GM21390 (cell line): ENCODE data around the gene OR6C76.
"Not testable (repeated sequence)": the region's sequence is repeated elsewhere in the genome, so short reads cannot be mapped to it uniquely, and the experiment has no call there.

Experiments
- ATAC-seq: cut with Tn5 transposase; IDR thresholded peaks from one replicate; pipeline ENCODE4 v1.9.1; 2021; ENCODE audit not compliant: unreplicated experiment

The OR6C76 gene

DNA sequence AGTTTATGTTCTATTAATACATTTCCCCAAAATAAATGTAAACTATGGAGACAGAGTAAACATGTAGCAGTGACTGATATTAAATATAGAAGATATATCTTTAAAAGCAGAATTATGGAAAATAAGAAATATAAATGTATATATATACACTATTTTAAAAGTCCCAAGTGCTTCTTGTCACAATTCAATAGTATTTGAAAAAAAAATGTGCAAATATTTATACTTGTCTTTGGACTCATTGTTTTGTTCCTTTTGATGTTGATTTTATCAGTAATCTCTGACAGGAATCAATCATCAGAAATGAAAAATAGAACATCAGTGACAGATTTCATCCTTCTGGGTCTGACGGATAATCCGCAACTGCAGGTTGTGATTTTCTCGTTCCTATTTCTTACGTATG is at the start of gene OR6C76:
Gene OR6C76, plus strand, starts transcription at position 301 of the 400 bp plus-strand sequence. Its CDS starts 0 bp downstream, at position 301.
- ATAC-seq, result no peak

DNA sequence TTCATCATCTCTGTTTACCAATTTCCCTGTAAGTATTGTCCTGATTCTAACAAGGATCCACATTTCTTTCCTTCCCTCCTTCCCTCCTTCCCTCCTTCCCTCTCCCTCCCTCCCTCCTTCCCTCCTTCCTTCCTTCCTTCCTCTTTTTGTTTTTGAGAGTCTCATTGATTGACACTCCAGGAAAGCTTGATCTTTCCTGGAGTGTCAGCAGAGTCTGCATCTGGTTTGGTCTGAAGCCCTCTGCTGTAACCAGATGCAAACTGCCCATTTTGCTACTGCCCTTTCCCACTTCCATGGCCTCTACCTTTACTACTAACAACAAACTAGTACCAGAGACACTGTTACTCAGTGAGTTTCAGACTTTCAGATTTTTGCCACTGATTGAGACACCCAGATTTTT is 40.2 kb upstream of the OR6C76 start:
- no peak for ATAC-seq

DNA sequence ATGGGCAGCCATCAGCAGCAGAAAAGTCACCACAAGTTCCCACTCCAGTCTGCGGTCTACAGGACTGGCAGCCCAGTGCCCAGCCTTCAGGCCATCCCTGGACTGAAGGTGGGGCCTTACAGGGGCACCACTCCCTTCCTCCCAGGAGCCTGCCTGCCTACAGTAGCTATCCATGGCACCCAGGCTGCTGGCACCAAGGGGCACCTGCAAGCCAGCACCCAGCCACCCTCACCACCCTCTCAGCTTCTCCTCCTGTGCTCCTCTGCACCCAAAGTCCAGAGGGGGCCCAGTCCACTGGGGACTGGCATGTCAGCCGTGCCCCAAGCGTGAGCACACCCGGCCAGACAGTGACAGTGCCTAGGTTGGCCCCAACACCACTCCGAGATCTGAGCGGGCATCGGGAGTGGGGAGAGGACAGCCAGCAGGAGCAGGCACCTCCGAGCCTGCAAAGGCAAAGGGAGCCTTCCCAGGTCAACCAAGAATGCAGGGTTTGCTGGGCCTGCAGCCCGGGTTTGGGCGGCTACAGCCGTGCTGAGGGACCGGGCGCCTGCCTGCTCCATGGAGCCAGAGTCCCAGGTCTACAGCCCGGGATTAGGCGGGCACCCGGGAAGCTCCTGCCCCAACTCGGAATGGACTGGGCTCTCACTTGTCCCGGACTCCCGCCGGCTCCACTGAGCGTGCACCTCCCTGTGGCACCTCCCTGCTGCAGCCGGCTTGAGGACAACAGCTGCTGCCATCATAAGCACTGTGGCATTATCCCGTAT is 33.8 kb upstream of the OR6C76 start:
- no peak for ATAC-seq

DNA sequence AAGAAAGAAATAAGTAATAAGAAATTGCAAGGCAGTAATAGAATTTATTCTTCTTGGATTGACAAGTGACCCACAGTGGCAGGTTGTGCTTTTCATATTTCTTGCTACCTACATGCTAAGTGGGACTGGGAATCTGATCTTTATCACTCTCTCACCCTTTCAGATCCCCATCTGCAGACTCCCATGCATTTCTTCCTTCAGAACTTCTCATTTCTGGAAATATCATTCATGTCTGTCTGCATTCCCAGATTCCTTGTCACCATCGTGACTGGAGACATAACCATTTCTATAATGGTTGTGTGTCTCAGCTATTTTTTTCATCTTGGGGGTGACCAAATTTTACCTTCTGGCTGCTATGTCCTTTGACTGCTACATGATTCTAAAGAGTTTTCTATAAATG is 29.7 kb upstream of the OR6C76 start:
- no peak for ATAC-seq

DNA sequence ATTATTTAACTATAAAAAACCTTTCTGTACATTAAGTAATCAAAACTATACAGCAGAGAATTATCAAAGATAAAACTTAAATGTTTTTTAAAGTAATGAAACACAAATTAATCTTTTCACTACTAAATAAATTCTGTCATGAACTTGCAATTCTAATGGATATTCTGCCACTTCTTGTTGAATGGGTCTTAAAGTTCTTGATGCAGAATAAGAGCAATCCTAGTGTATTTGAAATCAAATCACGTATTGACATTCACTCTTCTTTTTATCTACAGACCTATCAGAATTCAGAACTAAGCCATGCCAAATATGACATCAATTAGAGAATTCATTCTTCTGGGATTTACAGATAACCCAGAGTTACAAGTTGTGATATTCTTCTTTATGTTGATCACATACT is 25.8 kb upstream of the OR6C76 start, which contains the start of gene OR6C65:
Gene OR6C65, plus strand, starts transcription at position 301 of the 400 bp plus-strand sequence. Its CDS starts 0 bp downstream, at position 301.
- ATAC-seq, result no peak

DNA sequence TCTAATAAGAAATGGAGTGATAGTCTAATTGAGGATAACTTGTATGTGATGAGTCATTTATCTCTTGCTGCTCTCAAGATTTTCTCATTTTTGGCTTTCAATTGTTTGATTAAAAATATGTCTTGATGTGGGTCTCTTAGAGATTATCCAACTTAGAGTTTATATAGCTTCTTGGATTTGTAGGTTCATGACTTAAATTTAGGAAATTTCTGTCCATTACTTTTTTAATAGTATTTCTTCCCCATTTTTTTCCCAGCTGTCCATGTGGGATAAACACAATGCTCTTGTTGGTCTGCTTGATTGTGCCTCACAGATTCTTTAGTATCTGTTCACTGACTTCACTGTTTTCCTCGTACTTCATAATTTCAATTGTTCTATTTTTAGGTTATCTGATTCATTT is 18.2 kb upstream of the OR6C76 start:
- no peak for ATAC-seq

DNA sequence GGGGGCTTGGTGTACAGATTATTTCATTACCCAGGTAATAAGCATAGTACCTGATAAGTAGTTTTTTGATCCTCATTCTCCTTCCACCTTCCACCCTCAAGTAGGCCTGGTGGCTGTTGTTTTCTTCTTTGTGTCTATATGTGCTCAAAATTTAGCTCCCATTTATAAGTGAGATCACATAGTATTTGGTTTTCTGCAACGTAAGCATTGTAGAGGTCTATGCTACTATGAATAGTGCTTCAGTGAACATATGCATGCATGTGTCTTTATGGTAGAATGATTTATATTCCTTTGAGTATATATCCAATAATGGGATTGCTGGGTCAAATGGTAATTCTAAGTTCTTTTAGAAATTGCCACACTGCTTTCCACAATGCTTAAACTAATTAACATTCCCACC is 16.9 kb upstream of the OR6C76 start:
- not testable (repeated sequence) for ATAC-seq

DNA sequence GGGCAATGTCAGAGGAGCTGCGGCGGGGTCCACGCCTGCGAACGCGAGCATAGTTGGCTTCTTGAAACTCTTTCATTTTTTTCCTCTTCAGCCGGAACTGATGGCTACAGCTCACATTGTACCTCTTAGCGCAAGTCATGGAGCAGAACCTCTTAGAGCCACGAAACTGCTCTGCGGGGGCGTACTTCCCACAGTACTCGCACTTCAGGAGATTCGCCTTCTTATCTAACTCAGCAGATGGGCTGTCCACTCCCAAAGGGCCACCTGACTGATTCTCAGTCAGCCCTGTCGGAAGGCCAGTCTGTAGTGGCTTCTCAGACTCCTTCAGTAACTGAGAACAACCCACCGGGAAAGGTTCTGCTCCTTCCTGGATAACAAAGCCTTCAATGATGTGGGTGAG is 13.9 kb upstream of the OR6C76 start:
- not testable (repeated sequence) for ATAC-seq

DNA sequence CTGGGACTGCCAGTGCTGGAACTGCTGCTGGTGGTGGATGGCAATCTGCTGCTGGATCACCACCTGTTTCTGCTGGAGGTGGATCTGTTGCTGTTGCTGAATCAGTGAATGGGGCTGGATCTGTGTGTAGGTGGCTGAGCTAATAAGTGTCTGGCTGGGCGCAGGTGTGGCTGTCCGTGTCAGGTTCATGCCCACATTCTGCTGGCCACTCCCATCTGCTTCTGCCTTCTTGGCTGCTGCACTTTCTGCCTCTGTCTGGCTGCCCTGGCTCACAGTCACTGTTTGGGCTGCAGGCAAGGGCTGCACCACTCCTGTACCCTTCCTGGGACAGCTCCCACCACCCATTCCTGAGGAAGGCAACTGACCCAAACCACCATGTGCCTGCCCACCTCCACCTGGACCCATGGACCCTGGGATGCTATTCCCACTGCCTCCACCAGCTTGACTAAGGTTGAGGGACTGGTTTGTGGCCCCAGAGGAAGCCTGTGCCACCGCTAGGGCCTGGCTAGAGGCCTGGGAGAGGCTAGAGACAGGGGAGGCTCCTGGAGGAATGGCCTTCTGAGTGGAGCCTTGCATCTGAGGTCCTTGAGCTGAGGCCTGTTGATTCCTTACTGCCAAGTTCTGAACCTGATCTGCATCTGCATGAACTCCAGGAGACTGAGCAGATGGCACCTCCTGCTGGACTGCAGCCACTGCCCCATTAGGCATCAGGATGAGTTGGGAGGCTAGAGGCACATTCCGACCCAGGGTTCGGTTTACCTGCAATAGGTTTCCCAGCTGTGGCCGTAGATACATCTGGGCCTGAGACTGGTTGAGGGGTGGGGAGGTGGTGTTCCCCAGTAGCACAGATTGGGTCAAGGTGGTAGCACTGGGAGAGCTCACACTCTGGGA is 12.3 kb upstream of the OR6C76 start:
- ATAC-seq, result not testable (repeated sequence)

DNA sequence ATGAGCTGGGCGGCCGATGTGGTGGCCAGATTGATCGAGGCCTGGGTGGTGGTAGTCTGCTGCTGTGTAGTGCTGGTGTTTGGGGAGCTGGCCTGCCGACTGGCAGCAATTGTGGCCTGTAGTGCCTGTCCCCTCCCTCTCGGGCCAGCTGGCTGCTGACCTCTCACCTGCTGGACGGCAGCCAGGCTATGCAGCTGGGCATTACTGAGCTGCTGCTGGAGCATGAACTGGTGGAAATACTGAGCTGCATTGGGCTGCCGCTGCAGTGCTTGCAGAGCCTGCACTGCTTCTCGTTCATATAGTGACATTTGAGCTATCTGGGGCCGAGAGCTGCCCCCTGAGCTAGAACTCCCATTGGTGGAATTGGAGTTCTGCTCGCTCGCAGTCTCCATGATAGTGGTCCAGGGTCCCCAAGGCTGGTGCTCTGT is 11.6 kb upstream of the OR6C76 start:
- ATAC-seq, result not testable (repeated sequence)

DNA sequence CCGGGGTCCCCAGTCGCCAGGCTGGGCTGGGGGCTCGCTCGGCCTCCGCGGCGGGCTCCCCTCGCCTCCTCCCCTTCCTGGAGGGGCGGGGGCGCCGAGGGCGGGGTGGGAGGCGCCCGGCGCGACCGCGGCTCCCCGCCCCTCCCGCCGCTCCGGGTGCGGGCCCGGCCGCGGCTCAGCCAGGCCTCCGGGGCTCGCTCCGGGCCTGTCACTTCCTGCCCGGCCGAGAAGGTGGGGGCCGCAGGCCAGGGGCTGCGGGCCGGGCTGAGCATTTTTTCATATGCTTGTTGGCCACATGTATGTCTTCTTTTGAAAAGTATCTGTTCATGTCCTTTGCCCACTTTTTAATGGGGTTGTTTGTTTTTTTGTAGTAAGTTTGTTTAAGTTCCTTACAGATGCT is 11.2 kb upstream of the OR6C76 start:
- ATAC-seq, result not testable (repeated sequence)

DNA sequence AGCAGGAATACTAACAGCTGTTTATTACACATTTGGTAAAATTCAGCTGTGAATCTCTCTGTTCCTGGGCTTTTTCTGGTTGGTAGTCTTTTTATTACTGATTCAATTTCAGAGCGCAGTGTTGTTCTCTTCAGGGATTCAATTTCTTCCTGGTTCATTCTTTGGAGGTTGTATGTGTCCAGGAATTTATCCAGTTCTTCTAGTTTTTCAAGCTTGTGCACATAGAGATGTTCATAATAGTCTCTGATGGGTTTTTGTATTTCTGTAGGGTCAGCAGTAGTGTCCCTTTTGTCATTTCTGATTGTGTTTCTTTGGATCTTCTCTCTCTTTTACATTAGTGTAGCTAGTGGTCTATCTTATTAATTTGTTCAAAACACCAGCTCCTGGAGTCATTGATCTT is 9.1 kb upstream of the OR6C76 start:
- no peak for ATAC-seq

DNA sequence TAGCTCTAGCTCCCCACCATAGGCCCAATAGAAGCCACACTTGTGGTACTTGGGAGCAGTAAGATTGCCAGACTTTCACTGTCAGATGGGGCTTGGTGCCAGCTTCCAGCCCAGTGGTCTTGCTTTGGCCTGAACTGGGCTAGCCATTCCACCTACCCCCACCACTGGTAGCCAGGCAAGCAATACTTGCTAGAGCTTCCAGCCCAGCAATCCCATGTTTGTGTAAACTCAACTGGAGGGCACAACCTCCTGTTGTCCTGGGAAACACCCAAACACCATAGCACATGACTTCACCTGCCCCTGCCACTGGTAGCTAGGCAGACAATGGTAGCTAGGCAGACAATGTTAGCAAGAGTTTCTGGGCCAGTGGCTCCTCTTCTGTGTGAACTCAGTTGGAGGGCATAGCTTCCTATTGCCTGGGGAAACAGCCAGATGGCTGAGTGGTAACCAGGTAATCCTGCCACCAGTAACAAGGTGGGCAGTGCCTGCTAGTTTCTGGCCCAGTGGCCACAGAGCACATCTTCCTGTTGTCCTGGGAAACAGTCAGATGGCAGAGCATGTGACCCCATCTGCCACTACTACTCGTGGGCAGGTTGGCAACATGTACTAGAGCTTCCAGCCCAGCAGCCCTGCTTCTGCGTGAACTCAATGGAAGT is 5.6 kb upstream of the OR6C76 start:
- no peak for ATAC-seq

DNA sequence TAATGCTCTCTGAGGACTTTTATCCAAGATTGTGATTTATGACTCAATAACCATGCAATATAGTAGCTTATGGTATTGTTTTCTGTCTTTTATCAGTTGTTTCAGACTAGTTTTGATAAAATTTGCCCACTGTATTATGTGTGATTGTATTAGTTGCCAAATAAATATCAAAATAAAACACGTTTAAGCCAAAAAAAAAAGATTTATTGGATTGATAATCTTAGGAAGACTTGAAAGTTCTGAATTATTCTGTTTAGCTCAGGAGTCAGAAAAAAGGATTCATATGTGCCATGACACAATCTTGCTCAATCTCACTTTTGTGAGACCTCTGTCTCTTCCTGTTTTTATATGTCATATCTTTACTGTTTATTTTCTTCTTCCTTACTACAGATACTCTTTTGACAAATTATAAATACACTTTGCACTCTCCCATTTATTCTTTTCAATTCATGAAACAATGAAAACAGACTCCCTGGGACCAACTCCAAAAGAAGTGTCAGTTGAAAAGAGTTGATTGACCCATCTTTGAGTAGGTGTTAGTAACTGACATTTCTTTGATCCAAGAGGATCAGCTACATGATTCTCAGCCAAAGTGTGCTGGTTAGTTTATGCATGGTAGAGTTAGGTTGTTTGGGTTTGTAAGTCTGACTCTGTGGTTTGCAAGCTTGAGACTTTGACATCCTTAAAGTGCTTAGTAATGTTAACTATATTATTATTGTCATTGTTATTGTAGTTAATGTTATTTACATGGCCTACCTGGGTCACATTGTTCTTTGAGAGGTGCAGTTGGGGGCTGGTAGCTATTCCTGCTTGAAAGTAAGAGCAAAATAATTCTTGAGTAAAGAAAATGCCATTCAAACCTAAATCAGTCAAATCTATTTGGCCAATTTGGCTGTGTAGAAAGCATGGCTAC is 2.5 kb downstream of the OR6C76 start:
- ATAC-seq, result no peak

DNA sequence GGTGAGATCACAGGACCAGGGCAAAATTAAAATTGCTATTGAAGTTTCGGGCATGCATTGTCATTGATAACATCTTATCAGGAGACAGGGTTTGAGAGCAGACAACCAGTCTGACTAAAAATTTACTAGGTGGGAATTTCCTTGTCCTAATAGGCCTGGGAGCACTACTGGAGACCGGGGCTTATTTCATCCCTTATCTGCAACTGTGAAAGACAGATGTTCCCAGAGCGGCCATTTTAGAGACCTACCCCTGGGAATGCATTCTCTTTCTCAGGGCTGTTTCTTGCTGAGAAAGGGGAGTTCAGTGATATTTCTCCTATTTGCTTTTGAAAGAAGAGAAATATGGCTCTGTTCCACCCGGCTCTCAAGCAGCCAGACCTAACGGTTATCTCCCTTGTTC is 15.2 kb downstream of the OR6C76 start:
- not testable (repeated sequence) for ATAC-seq

DNA sequence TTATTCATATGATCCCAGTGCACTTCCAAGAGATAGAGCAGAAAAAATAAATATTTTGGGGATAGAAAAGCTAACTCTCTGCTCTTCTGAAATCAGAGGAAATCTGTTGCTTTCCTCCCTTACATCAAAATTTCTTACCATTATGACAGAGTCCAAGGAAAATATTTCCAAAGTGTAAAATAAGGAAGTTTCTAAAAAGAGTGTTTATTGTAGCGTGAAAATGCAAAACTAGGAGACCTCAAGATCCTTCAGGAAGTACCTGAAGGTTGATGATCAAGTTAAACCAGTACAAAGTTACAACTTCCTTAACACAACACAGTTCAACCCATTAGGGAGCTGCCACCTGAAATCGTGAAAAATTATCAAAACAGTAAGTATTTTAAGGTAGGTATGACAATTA is 17.7 kb downstream of the OR6C76 start, which contains the start of gene OR6C2:
Gene OR6C2, plus strand, starts transcription at position 301 of the 400 bp plus-strand sequence. CDS start 8,138 bp downstream, outside the sequence.
- ATAC-seq, result no peak

DNA sequence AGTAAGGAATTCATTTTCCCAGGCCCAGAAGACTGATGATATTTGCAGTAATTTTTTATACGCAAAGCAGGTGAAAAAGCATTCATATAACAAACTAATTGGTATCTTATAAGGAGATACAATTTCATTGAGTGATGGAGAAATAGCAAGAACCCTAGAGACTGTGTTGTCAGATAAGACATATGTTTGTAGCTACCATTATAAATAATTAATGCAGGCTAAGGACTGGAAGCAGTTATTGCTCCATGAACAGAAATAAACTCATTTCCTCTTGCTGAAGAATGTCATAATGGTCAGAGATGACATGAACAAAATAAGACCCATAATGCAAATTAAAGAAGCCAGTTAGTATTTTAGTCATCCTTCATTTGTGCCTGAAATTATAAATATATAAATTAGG is 19.3 kb downstream of the OR6C76 start:
- ATAC-seq, result no peak

DNA sequence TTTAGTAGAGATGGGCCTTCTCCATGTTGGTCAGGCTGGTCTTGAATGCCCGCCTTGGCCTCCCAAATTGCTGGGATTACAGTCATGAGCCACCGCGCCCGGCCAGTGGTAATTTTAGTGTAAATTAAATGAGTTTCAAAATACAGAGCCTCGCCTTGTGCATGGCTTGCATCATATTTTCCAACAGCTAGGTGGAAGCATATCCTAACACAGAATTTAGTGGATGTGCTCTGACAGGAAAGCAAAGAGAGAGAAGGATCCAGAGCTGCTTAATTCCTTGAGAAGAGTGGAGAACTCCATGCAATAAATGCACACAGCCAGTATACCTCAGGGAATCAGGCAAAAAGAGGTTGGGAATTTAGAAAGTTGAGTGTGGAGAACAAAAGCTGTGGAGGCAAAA is 20.3 kb downstream of the OR6C76 start:
- no peak for ATAC-seq

DNA sequence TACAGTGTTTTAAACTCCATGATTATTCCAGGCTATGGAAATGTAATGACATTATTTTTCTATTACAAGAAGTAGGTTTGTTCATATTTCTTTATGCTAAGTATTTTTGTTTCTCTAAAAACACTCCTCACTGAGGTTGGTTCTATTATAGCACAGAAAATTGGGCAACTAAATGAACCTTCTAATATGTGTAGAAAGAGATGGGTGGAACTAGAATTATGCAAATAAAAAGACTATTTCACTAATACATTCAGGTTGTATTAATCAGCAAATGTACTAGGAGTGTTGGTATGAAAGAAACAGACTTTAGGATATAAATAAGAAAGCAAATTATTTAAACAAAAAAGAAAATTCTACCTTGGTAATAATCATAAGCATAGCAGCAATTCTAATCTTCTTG is 22.8 kb downstream of the OR6C76 start:
- no peak for ATAC-seq

DNA sequence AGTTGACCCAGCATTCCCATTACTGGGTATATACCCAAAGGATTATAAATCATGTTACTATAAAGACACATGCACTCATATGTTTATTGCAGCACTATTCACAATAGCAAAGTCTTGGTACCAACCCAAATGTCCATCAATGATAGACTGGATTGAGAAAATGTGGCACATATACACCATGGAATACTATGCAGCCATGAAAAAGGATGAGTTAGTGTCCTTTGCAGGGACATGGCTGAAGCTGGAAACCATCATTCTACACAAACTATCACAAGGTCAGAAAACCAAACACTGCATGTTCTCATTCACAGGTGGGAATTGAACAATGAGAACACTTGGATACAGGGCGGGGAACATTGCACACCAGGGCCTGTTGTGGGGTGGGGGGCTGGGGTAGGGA is 38.9 kb downstream of the OR6C76 start:
- ATAC-seq, result not testable (repeated sequence)
